PC-9 (cell line): ENCODE measurements around the gene TUBGCP6. TPM values are rescaled to one million over a fixed set of nuclear protein-coding genes. Genes with fewer than 3 reads are reported as not detected.
A peak's percentile ranks its signal among the peaks of the same experiment; 100 is the strongest.

ENCODE experiments used
- BruUV-seq: library from RNA; stranded (reverse); fragments of 400-500 nt; replicated peaks from 2 replicates; lab custom pipeline; 2021; lab: Mats Ljungman, UMichigan
- CTCF ChIA-PET: fragments of 300-600 bp; sonication (Branson Sonifier 250); formaldehyde crosslinking; loops from one replicate; lab custom pipeline; 2022; ENCODE audit warnings: antibody characterized with exemption; lab: Charles Lee
- POLR2A ChIA-PET: fragments of 300-600 bp; sonication (Branson Sonifier 250); formaldehyde crosslinking; loops from one replicate; lab custom pipeline; 2022; ENCODE audit warnings: antibody characterized with exemption; ENCODE audit not compliant: unreplicated experiment; lab: Charles Lee
- DNase-seq, 2 experiments: peaks; one replicate each; pipeline versions ENCODE4 v3.0.0 to v3.0.0-alpha.2; 2015 to 2022; ENCODE audit warnings: mixed read lengths in 1 of 2
- H2AFZ ChIP-seq: fragments of 200-600 bp; sonication (generic); 2 replicates; pipeline ENCODE4 v1.8.1; 2017; ENCODE audit warnings: antibody characterized with exemption
- H3F3A ChIP-seq: fragments of 200-600 bp; sonication (generic); 2 replicates; pipeline ENCODE4 v1.8.1; 2017; ENCODE audit warnings: antibody characterized with exemption, mild to moderate bottlenecking, low read depth; ENCODE audit not compliant: insufficient read depth
- H3K27ac ChIP-seq: fragments of 200-600 bp; sonication (generic); 2 replicates; pipeline ENCODE4 v1.6.1; 2016; ENCODE audit warnings: mixed run types
- H3K27me3 ChIP-seq: fragments of 200-600 bp; sonication (generic); 2 replicates; pipeline ENCODE4 v1.6.1; 2016; ENCODE audit warnings: low read depth, mixed run types; ENCODE audit not compliant: insufficient read depth
- H3K36me3 ChIP-seq: fragments of 200-600 bp; sonication (generic); 2 replicates; pipeline ENCODE4 v1.6.1; 2016; ENCODE audit warnings: low read depth, mixed run types
- H3K4me1 ChIP-seq: fragments of 200-600 bp; sonication (generic); replicated peaks from 2 replicates; pipeline ENCODE4 v1.6.1; 2016; ENCODE audit warnings: mixed run types; ENCODE audit not compliant: insufficient read depth
- H3K4me2 ChIP-seq: fragments of 200-600 bp; sonication (generic); 2 replicates; pipeline ENCODE4 v1.6.1; 2017; ENCODE audit warnings: mixed run types
- H3K4me3 ChIP-seq: fragments of 200-600 bp; sonication (generic); 2 replicates; pipeline ENCODE4 v1.6.1; 2016; ENCODE audit warnings: mixed run types
- H3K79me2 ChIP-seq: fragments of 200-600 bp; sonication (generic); 2 replicates; pipeline ENCODE4 v1.6.1; 2017; ENCODE audit warnings: low read depth, mixed run types
- H3K9me2 ChIP-seq: fragments of 200-600 bp; sonication (generic); 2 replicates; pipeline ENCODE4 v1.8.1; 2017; ENCODE audit warnings: mild to moderate bottlenecking; ENCODE audit not compliant: insufficient read depth
- H3K9me3 ChIP-seq: fragments of 200-600 bp; sonication (generic); 2 replicates; pipeline ENCODE4 v1.8.1; 2016; ENCODE audit warnings: low read depth; ENCODE audit not compliant: insufficient read depth
- H4K20me1 ChIP-seq: fragments of 200-600 bp; sonication (generic); 2 replicates; pipeline ENCODE4 v1.8.1; 2017; ENCODE audit not compliant: insufficient read depth
- CTCF ChIP-seq: fragments of 200-600 bp; sonication (generic); conservative IDR thresholded peaks from 2 replicates; pipeline ENCODE4 v1.6.1; 2017; ENCODE audit warnings: mixed run types, antibody characterized with exemption, mild to moderate bottlenecking, moderate library complexity
- EZH2 ChIP-seq: fragments of 200-600 bp; sonication (generic); IDR thresholded peaks from 2 replicates; pipeline ENCODE4 v1.8.0; 2017; ENCODE audit warnings: antibody characterized with exemption, low read depth
- intact Hi-C: fragments of 100-400 bp; cut with micrococcal nuclease; formaldehyde crosslinking; loops from one replicate; pipeline ENCODE4 v1.10.0; 2022; ENCODE audit not compliant: unreplicated experiment
- total RNA-seq: library from RNA; stranded (reverse); gene quantifications from 2 replicates; pipeline ENCODE4 v1.2.3, GENCODE V29; 2021

TUBGCP6 gene
- total RNA-seq, 1 experiment from 2014 or later: 31.3 TPM

DNA sequence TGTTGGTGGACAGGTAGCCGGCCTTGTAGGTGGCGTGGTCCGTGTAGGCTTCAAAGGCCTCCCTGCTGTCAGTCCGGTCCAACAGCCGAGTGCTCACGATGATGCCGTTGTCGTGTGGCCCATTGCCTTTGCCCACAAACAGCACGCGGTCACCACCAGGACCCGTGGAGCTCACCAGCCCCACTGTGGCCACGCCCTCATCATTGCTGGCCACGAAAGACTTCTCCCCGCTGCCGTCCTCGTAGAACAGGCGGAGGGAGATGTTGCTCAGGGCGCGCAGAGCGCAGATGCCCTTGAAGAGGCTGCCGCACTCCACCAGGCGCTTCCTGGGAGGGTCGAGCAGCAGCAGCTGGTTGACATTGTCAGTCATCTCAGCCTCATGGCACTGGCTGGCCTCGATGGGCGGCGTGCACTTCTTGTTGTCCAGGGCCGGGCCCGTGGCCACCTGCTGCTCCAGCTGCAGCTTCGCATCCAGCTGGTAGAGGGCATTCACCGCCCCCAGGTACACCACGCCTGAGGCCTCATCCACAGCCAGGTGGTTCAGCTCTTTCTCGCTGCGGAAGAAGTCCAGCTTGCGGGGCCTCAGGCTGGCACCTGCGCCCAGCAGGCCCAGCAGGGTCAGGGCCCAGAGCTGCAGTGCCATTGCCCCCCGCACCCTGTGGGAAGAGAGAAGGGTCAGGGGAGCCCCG, 45.3 kb upstream of the TUBGCP6 start:
- H3K9me2 ChIP-seq: no peaks in the 10 kb centered on the region
- intact Hi-C loops: no loop called here
- no peak overlapping the region for H3K4me2 ChIP-seq
- no peaks in the 10 kb centered on the region for H3K9me3 ChIP-seq
- TSS peak; percentile 14 for BruUV-seq
- no peak overlapping the region for H3K27ac ChIP-seq
- peaks cover 67% of the 10 kb centered on the region for H3K79me2 ChIP-seq
- peaks cover 52% of the 10 kb centered on the region for H3F3A ChIP-seq
- H3K36me3 ChIP-seq: peaks cover 50% of the 10 kb centered on the region
- H3K4me1 ChIP-seq: peaks cover 32% of the 10 kb centered on the region
- H3K27me3 ChIP-seq: no peaks in the 10 kb centered on the region
- DNase-seq: no peak
- ChIA-PET CTCF (no interaction called here), POLR2A (no interaction called here)
- peaks cover 67% of the 10 kb centered on the region for H4K20me1 ChIP-seq
- no peak overlapping the region for H2AFZ ChIP-seq
- TF ChIP-seq CTCF: no peak
- no peak for TF ChIP-seq EZH2
- no peak overlapping the region for H3K4me3 ChIP-seq

GRCh38 chr22:50289151-50289941, 44.5 kb upstream of the TUBGCP6 start:
- Histone ChIP-seq H3K4me2 (no peak overlapping the region), H3K27ac (no peak overlapping the region), H3K4me3 (no peak overlapping the region), H3K36me3 (peaks cover 49% of the 10 kb centered on the region), H3K4me1 (peaks cover 25% of the 10 kb centered on the region), H3K9me3 (no peaks in the 10 kb centered on the region), H3K79me2 (peaks cover 60% of the 10 kb centered on the region), H3K9me2 (no peaks in the 10 kb centered on the region), H3F3A (peaks cover 45% of the 10 kb centered on the region), H2AFZ (no peak overlapping the region), H4K20me1 (peaks cover 61% of the 10 kb centered on the region), H3K27me3 (no peaks in the 10 kb centered on the region)
- ChIA-PET CTCF (no interaction called here), POLR2A (no interaction called here)
- TF ChIP-seq CTCF (no peak), EZH2 (no peak)
- intact Hi-C loops: no loop called here
- BruUV-seq: no TSS peak
- no peak for DNase-seq

GRCh38 chr22:50287731-50288130, 42.9 kb upstream of the TUBGCP6 start:
- H3K9me3 ChIP-seq: no peaks in the 10 kb centered on the region
- ChIA-PET CTCF (no interaction called here), POLR2A (no interaction called here)
- H3K9me2 ChIP-seq: no peaks in the 10 kb centered on the region
- no peaks in the 10 kb centered on the region for H3K27me3 ChIP-seq
- peaks cover 24% of the 10 kb centered on the region for H3K4me1 ChIP-seq
- BruUV-seq: no TSS peak
- no peak overlapping the region for H3K27ac ChIP-seq
- H3K4me3 ChIP-seq: no peak overlapping the region
- H3K79me2 ChIP-seq: peaks cover 50% of the 10 kb centered on the region
- H4K20me1 ChIP-seq: peaks cover 58% of the 10 kb centered on the region
- no peak for DNase-seq
- H3K4me2 ChIP-seq: no peak overlapping the region
- no peak for TF ChIP-seq EZH2
- no peak for TF ChIP-seq CTCF
- H3F3A ChIP-seq: peaks cover 41% of the 10 kb centered on the region
- H3K36me3 ChIP-seq: peaks cover 50% of the 10 kb centered on the region
- no peak overlapping the region for H2AFZ ChIP-seq
- intact Hi-C loops: no loop called here
